Type B pancreatic cell (in vitro differentiated cells): Measurements from ENCODE around the gene OR4C45. TPM values are rescaled to one million over a fixed set of nuclear protein-coding genes. Genes with fewer than 3 reads are reported as not detected.

Experiments used
- DNase-seq: peaks from one replicate; pipeline ENCODE4 v3.0.0; 2021; ENCODE audit warnings: mixed read lengths; ENCODE audit not compliant: unreplicated experiment; ENCODE audit errors: extremely low spot score
- H3K27ac Mint-ChIP-seq: 2 replicates; pipeline ENCODE4 v1.8.0; 2021; ENCODE audit warnings: mild to moderate bottlenecking, mixed read lengths
- H3K27me3 Mint-ChIP-seq: 2 replicates; pipeline ENCODE4 v1.8.0; 2021; ENCODE audit warnings: mixed read lengths
- H3K36me3 Mint-ChIP-seq: 2 replicates; pipeline ENCODE4 v1.8.0; 2021; ENCODE audit warnings: mixed read lengths
- H3K4me1 Mint-ChIP-seq: one replicate; pipeline ENCODE4 v1.8.0; 2021; ENCODE audit warnings: mixed read lengths; ENCODE audit not compliant: unreplicated experiment
- H3K4me3 Mint-ChIP-seq: 2 replicates; pipeline ENCODE4 v1.8.0; 2021; ENCODE audit warnings: mild to moderate bottlenecking, mixed read lengths
- H3K9me3 Mint-ChIP-seq: 2 replicates; pipeline ENCODE4 v1.8.0; 2021; ENCODE audit warnings: mixed read lengths
- CTCF ChIP-seq: fragments of 200-600 bp; sonication (generic); conservative IDR thresholded peaks from 2 replicates; pipeline ENCODE4 v1.5.0; 2021; ENCODE audit warnings: antibody characterized with exemption, mild to moderate bottlenecking
- total RNA-seq: library from RNA; stranded (reverse); gene quantifications from 2 replicates; pipeline ENCODE4 v1.2.1, GENCODE V29; 2021; ENCODE audit warnings: low replicate concordance

The OR4C45 gene
- total RNA-seq, 1 donor from 2014 or later, result not detected

GRCh38 chr11:50070389-50070788 lies 37.7 kb downstream of the OR4C45 start:
- Mint-ChIP-seq H3K36me3 (no peaks in the 10 kb centered on the region), H3K4me1 (no peaks in the 10 kb centered on the region), H3K9me3 (peaks cover 15% of the 10 kb centered on the region), H3K27ac (no peak overlapping the region), H3K4me3 (no peak overlapping the region), H3K27me3 (no peaks in the 10 kb centered on the region)
- DNase-seq, result no peak
- TF ChIP-seq CTCF, result no peak

GRCh38 chr11:50071584-50072225 lies 39.0 kb downstream of the OR4C45 start:
- Mint-ChIP-seq H3K27ac (no peak overlapping the region), H3K36me3 (no peaks in the 10 kb centered on the region), H3K9me3 (peaks cover 8% of the 10 kb centered on the region), H3K4me3 (no peak overlapping the region), H3K27me3 (no peaks in the 10 kb centered on the region), H3K4me1 (no peaks in the 10 kb centered on the region)
- no peak for DNase-seq
- TF ChIP-seq CTCF, result no peak

- H3K9me3 Mint-ChIP-seq, result peaks cover 16% of the 10 kb centered on the region
- DNase-seq, result no peak
- no peak overlapping the region for H3K27ac Mint-ChIP-seq
- no peak overlapping the region for H3K4me3 Mint-ChIP-seq
- H3K4me1 Mint-ChIP-seq, result no peaks in the 10 kb centered on the region
- TF ChIP-seq CTCF, result no peak
- H3K27me3 Mint-ChIP-seq, result no peaks in the 10 kb centered on the region
- no peaks in the 10 kb centered on the region for H3K36me3 Mint-ChIP-seq
These were observed 39.8 kb downstream of the OR4C45 start for GRCh38 chr11:50072226-50073112.

- H3K9me3 Mint-ChIP-seq, result peaks cover 17% of the 10 kb centered on the region
- H3K27me3 Mint-ChIP-seq, result no peaks in the 10 kb centered on the region
- H3K4me1 Mint-ChIP-seq, result no peaks in the 10 kb centered on the region
- no peak for TF ChIP-seq CTCF
- no peaks in the 10 kb centered on the region for H3K36me3 Mint-ChIP-seq
- no peak overlapping the region for H3K27ac Mint-ChIP-seq
- H3K4me3 Mint-ChIP-seq, result no peak overlapping the region
- DNase-seq, result no peak
These were observed 40.7 kb downstream of the OR4C45 start for GRCh38 chr11:50073113-50074105.

GRCh38 chr11:50074161-50074560 lies 41.5 kb downstream of the OR4C45 start:
- TF ChIP-seq CTCF, result no peak
- no peaks in the 10 kb centered on the region for H3K27me3 Mint-ChIP-seq
- no peaks in the 10 kb centered on the region for H3K4me1 Mint-ChIP-seq
- no peak overlapping the region for H3K4me3 Mint-ChIP-seq
- peaks cover 14% of the 10 kb centered on the region for H3K9me3 Mint-ChIP-seq
- no peaks in the 10 kb centered on the region for H3K36me3 Mint-ChIP-seq
- H3K27ac Mint-ChIP-seq, result no peak overlapping the region
- DNase-seq, result no peak
